HepG2 (cell line): ENCODE measurements around the gene ZACN. TPM values are rescaled to one million over a fixed set of nuclear protein-coding genes. Genes with fewer than 3 reads are reported as not detected.

ENCODE experiments used
- CEBPB ChIP-seq: IDR thresholded peaks from 2 replicates; pipeline ENCODE4 v1.6.1; 2011; ENCODE audit warnings: low read depth, low read length, improper control_type of control experiment, borderline replicate concordance
- CHCHD3 ChIP-seq: sonication (generic); formaldehyde crosslinking; IDR thresholded peaks from 2 replicates; pipeline ENCODE4 v1.8.0; 2022; ENCODE audit warnings: mild to moderate bottlenecking, missing genetic modification reagents, moderate library complexity
- HDAC2 ChIP-seq: sonication (generic); formaldehyde crosslinking; IDR thresholded peaks from 2 replicates; pipeline ENCODE4 v1.4.0; 2020; ENCODE audit warnings: missing genetic modification reagents
- HMGXB4 ChIP-seq, 2 experiments: sonication (generic) in 1 of 2; formaldehyde crosslinking in 1 of 2; IDR thresholded peaks; 2 replicates each; pipeline versions ENCODE4 v1.4.0 to v1.6.1; 2018 to 2020; ENCODE audit warnings: missing genetic modification reagents in 2 of 2, borderline replicate concordance in 1 of 2, low read depth in 1 of 2, mild to moderate bottlenecking in 1 of 2, missing biosample characterization in 1 of 2
- KDM2A ChIP-seq: sonication (generic); formaldehyde crosslinking; IDR thresholded peaks from 2 replicates; pipeline ENCODE4 v1.4.0; 2020; ENCODE audit warnings: low read depth, missing genetic modification reagents, borderline replicate concordance
- RXRB ChIP-seq: IDR thresholded peaks from 2 replicates; pipeline ENCODE4 v1.6.1; 2016; ENCODE audit warnings: borderline replicate concordance, missing genetic modification reagents, missing compliant biosample characterization
- SAFB2 ChIP-seq: sonication (generic); formaldehyde crosslinking; IDR thresholded peaks from 2 replicates; pipeline ENCODE4 v1.5.1; 2020; ENCODE audit warnings: missing genetic modification reagents, low read depth, mild to moderate bottlenecking, borderline replicate concordance
- SOX6 ChIP-seq, 2 experiments: fragments of 450-650 bp in 1 of 2; sonication (generic) in 1 of 2; formaldehyde crosslinking in 1 of 2; IDR thresholded peaks; 2 replicates each; pipeline versions ENCODE4 v1.4.0 to v1.6.1; 2017 to 2020; ENCODE audit warnings: antibody characterized with exemption in 1 of 2, mild to moderate bottlenecking in 1 of 2, missing genetic modification reagents in 1 of 2
- TAF1 ChIP-seq: sonication (generic); formaldehyde crosslinking; IDR thresholded peaks from 2 replicates; pipeline ENCODE4 v1.4.0; 2020; ENCODE audit warnings: missing genetic modification reagents
- UBTF ChIP-seq: sonication (generic); formaldehyde crosslinking; IDR thresholded peaks from 2 replicates; pipeline ENCODE4 v1.4.0; 2020; ENCODE audit warnings: mild to moderate bottlenecking, missing genetic modification reagents
- ZBTB20 ChIP-seq: sonication (generic); formaldehyde crosslinking; IDR thresholded peaks from 2 replicates; pipeline ENCODE4 v1.8.1; 2023; ENCODE audit warnings: missing genetic modification reagents, low read depth, mild to moderate bottlenecking, borderline replicate concordance
- ZBTB26 ChIP-seq: IDR thresholded peaks from 2 replicates; pipeline ENCODE4 v1.6.1; 2016; ENCODE audit warnings: missing compliant biosample characterization, missing genetic modification reagents, borderline replicate concordance
- ZEB1 ChIP-seq: IDR thresholded peaks from 2 replicates; pipeline ENCODE4 v1.6.1; 2012; ENCODE audit warnings: mild to moderate bottlenecking, low read depth, inconsistent platforms; ENCODE audit not compliant: insufficient replicate concordance
- ZNF234 ChIP-seq: sonication (generic); formaldehyde crosslinking; conservative IDR thresholded peaks from 2 replicates; pipeline ENCODE4 v1.5.1; 2020; ENCODE audit warnings: mild to moderate bottlenecking, missing genetic modification reagents
- ZNF276 ChIP-seq: sonication (generic); formaldehyde crosslinking; IDR thresholded peaks from 2 replicates; pipeline ENCODE4 v1.4.0; 2020; ENCODE audit warnings: mild to moderate bottlenecking, low read depth, missing genetic modification reagents
- ZNF33B ChIP-seq: sonication (generic); formaldehyde crosslinking; IDR thresholded peaks from 2 replicates; pipeline ENCODE4 v1.5.1; 2020; ENCODE audit warnings: mild to moderate bottlenecking, missing genetic modification reagents
- ZNF441 ChIP-seq: sonication (generic); formaldehyde crosslinking; IDR thresholded peaks from 2 replicates; pipeline ENCODE4 v1.7.0; 2021; ENCODE audit warnings: missing genetic modification reagents, borderline replicate concordance
- ZNF543 ChIP-seq: sonication (generic); formaldehyde crosslinking; IDR thresholded peaks from 2 replicates; pipeline ENCODE4 v1.4.0; 2020; ENCODE audit warnings: mild to moderate bottlenecking, missing genetic modification reagents
- ZNF674 ChIP-seq: sonication (generic); formaldehyde crosslinking; IDR thresholded peaks from 2 replicates; pipeline ENCODE4 v1.5.0; 2020; ENCODE audit warnings: low read depth, mild to moderate bottlenecking, missing genetic modification reagents
- polyA plus RNA-seq, 8 experiments: library from polyadenylated mRNA; depleted of rRNA in 3 of 8; stranded (reverse) in 7 of 8; unstranded in 1 of 8; fragments of >200 nt; fragmentation: Illumina TruSeq in 4 of 8; extraction: Trizol in 4 of 8; gene quantifications; 2 replicates each; pipeline versions ENCODE4 v1.2.1 to v1.2.3, GENCODE V29; 2011 to 2016; ENCODE audit warnings: low read depth in 4 of 8, missing spikeins in 1 of 8, mixed read lengths in 1 of 8; ENCODE audit not compliant: insufficient read depth in 1 of 8
- total RNA-seq, 5 experiments: library from RNA; depleted of rRNA; stranded (reverse); fragments of >200 nt; fragmentation: Illumina TruSeq; extraction: Trizol; gene quantifications; 2 replicates each; pipeline ENCODE4 v1.2.3, GENCODE V29; 2016; ENCODE audit warnings: low read depth in 1 of 5

Gene ZACN
- total and polyA plus RNA-seq, 2 of the 13 experiments (the other 11 are each of a cell fraction or from before 2014, with no cell fraction given), result 0.11 to 0.15 TPM

- TF ChIP-seq CHCHD3 (CRISPR knock-in tag) (no peak), ZNF234 (no peak), RXRB (CRISPR knock-in tag) (peak; percentile 41; the same call in 1 of the 2 replicates), ZEB1 (peak; percentile 32), HDAC2 (CRISPR knock-in tag) (peak; percentile 83; the same call in 1 of the 2 replicates), CEBPB (0 out of 2 replicates have a peak, but pooled peaks have one; percentile 9), UBTF (CRISPR knock-in tag) (peak; percentile 57), KDM2A (CRISPR knock-in tag) (peak; percentile 57; the same call in 1 of the 2 replicates), SAFB2 (CRISPR knock-in tag) (peak; percentile 53; the same call in 1 of the 2 replicates), SOX6 (IDR thresholded peaks at IDR 0.05) (no peak), SOX6 (CRISPR knock-in tag; IDR thresholded peaks at IDR 0.05) (peak; percentile 55; the same call in 1 of the 2 replicates), ZNF276 (CRISPR knock-in tag) (peak; percentile 58; the same call in 1 of the 2 replicates), ZNF674 (no peak), ZNF33B (CRISPR knock-in tag) (0 out of 2 replicates have a peak, but pooled peaks have one; percentile 56), ZNF441 (CRISPR knock-in tag) (peak; percentile 57), HMGXB4 (CRISPR knock-in tag; IDR thresholded peaks at IDR 0.05; ENCODE audit: borderline replicate concordance in 1 of 2, low read depth in 1 of 2) (peak in 1 of 2 experiments; percentile 71; a peak in 1 of 4 replicates), ZBTB20 (CRISPR knock-in tag) (no peak), ZBTB26 (CRISPR knock-in tag) (0 out of 2 replicates have a peak, but pooled peaks have one; percentile 41), TAF1 (CRISPR knock-in tag) (peak; percentile 19; the same call in 1 of the 2 replicates), ZNF543 (CRISPR knock-in tag) (0 out of 2 replicates have a peak, but pooled peaks have one; percentile 21)
These were observed 46.8 kb upstream of the ZACN start (continued) for GRCh38 chr17:76032073-76032779.
